Femur (tissue), 1 donor: ENCODE data around the gene GRIA4.
"Not testable (repeated sequence)": the region's sequence is repeated elsewhere in the genome, so short reads cannot be mapped to it uniquely, and the experiment has no call there.

Source experiments
- DNase-seq: peaks from one replicate; pipeline ENCODE4 v3.0.0-alpha.2; 2017

GRIA4 gene

GRCh38 chr11:105862736-105863367, 253.0 kb downstream of the GRIA4 start:
- DNase-seq = no peak

GRCh38 chr11:105863523-105863922, 253.7 kb downstream of the GRIA4 start:
- DNase-seq = no peak

- DNase-seq = no peak
Observed at GRCh38 chr11:105867742-105868141, 257.9 kb downstream of the GRIA4 start.

GRCh38 chr11:105868762-105869285, 259.0 kb downstream of the GRIA4 start:
- DNase-seq = no peak

GRCh38 chr11:105870516-105871113, 260.7 kb downstream of the GRIA4 start:
- DNase-seq = no peak

- no peak for DNase-seq
Observed at GRCh38 chr11:105878510-105878909, 268.6 kb downstream of the GRIA4 start.

- DNase-seq = not testable (repeated sequence)
Observed at GRCh38 chr11:105878927-105879326, 269.1 kb downstream of the GRIA4 start.

- no peak for DNase-seq
Observed at GRCh38 chr11:105881027-105881426, 271.2 kb downstream of the GRIA4 start.

- DNase-seq = no peak
Observed at GRCh38 chr11:105884436-105884835, 274.6 kb downstream of the GRIA4 start.

- no peak for DNase-seq
Observed at GRCh38 chr11:105891685-105892084, 281.8 kb downstream of the GRIA4 start.

- no peak for DNase-seq
Observed at GRCh38 chr11:105897161-105897560, 287.3 kb downstream of the GRIA4 start.

GRCh38 chr11:105899772-105900171, 289.9 kb downstream of the GRIA4 start:
- DNase-seq = no peak

GRCh38 chr11:105900515-105901035, 290.7 kb downstream of the GRIA4 start:
- no peak for DNase-seq

GRCh38 chr11:105903113-105903512, 293.2 kb downstream of the GRIA4 start:
- DNase-seq = no peak

GRCh38 chr11:105906517-105906916, 296.6 kb downstream of the GRIA4 start:
- DNase-seq = no peak

- DNase-seq = no peak
Observed at GRCh38 chr11:105907319-105907718, 297.4 kb downstream of the GRIA4 start.

- DNase-seq = no peak
Observed at GRCh38 chr11:105910095-105910715, 300.3 kb downstream of the GRIA4 start.

GRCh38 chr11:105911454-105911853, 301.6 kb downstream of the GRIA4 start:
- no peak for DNase-seq

- DNase-seq = no peak
Observed at GRCh38 chr11:105912666-105913065, 302.8 kb downstream of the GRIA4 start.

GRCh38 chr11:105915021-105915420, 305.1 kb downstream of the GRIA4 start:
- no peak for DNase-seq

GRCh38 chr11:105918039-105918438, 308.2 kb downstream of the GRIA4 start:
- no peak for DNase-seq

- DNase-seq = no peak
Observed at GRCh38 chr11:105918600-105918999, 308.7 kb downstream of the GRIA4 start.

GRCh38 chr11:105923252-105923651, 313.4 kb downstream of the GRIA4 start:
- DNase-seq = no peak

- DNase-seq = peak; percentile 28
Observed at GRCh38 chr11:105923807-105924206, 313.9 kb downstream of the GRIA4 start.
